ENCODE measurements around the gene RNU6-8. TPM values are rescaled to one million over a fixed set of nuclear protein-coding genes. Genes with fewer than 3 reads are reported as not detected.

The RNU6-8 gene
- total and polyA plus RNA-seq, 4 donors: not detected

Other genes starting within 250 kb of the RNU6-8 start
- gene ARHGAP5, start 126.0 kb downstream of the RNU6-8 start, total RNA-seq: 100 to 1,000 TPM; 114 to 120 TPM
- gene ARHGAP5, start 126.0 kb downstream of the RNU6-8 start, polyA plus RNA-seq: 10 to 100 TPM; 20.7 to 22.5 TPM
- gene RNU6-7, start 1.2 kb downstream of the RNU6-8 start, total RNA-seq: not detected
- not detected for gene RNU6-7, start 1.2 kb downstream of the RNU6-8 start, polyA plus RNA-seq
- gene AKAP6, start 126.0 kb upstream of the RNU6-8 start, total RNA-seq: 100 to 1,000 TPM in 1 of 2 donors, 10 to 100 TPM in 1; 79.3 to 211 TPM
- gene AKAP6, start 126.0 kb upstream of the RNU6-8 start, polyA plus RNA-seq: 10 to 100 TPM in 1 of 2 donors, 1 to 10 TPM in 1; 7.4 to 13.9 TPM

Measured in aorta (tissue), 4 donors.